NT2/D1 (cell line): ENCODE measurements around the gene CACNB1.

Experiments used
- DNase-seq: peaks from one replicate; pipeline ENCODE4 v3.0.0-alpha.2; 2011; ENCODE audit warnings: low read depth, low spot score
- H3K27me3 ChIP-seq: 2 replicates; pipeline ENCODE4 v1.6.0; 2011; ENCODE audit warnings: mild to moderate bottlenecking; ENCODE audit not compliant: insufficient read length, insufficient read depth
- H3K36me3 ChIP-seq: 2 replicates; pipeline ENCODE4 v1.6.1; 2011; ENCODE audit warnings: mild to moderate bottlenecking, low read length, mixed read lengths; ENCODE audit not compliant: insufficient read depth, insufficient read length
- H3K4me1 ChIP-seq: 2 replicates; pipeline ENCODE4 v1.5.1; 2011; ENCODE audit not compliant: insufficient read depth, insufficient read length
- H3K4me3 ChIP-seq: 2 replicates; pipeline ENCODE4 v1.5.1; 2011; ENCODE audit warnings: low read depth; ENCODE audit not compliant: insufficient read length
- H3K9ac ChIP-seq: 2 replicates; pipeline ENCODE4 v1.6.0; 2011; ENCODE audit warnings: low read depth; ENCODE audit not compliant: insufficient read length
- H3K9me3 ChIP-seq: 2 replicates; pipeline ENCODE4 v1.5.1; 2011; ENCODE audit warnings: mild to moderate bottlenecking, low read length; ENCODE audit not compliant: insufficient read depth
- SUZ12 ChIP-seq: IDR thresholded peaks from 2 replicates; pipeline ENCODE4 v1.6.1; 2011; ENCODE audit not compliant: insufficient read length, insufficient read depth; ENCODE audit errors: extremely low read depth
- YY1 ChIP-seq: IDR thresholded peaks from 2 replicates; pipeline ENCODE4 v1.6.1; 2011; ENCODE audit not compliant: insufficient read length, insufficient read depth
- ZNF274 ChIP-seq: IDR thresholded peaks from 2 replicates; pipeline ENCODE4 v1.6.1; 2011; ENCODE audit warnings: mild to moderate bottlenecking, low read depth, low read length

CACNB1 gene

DNA sequence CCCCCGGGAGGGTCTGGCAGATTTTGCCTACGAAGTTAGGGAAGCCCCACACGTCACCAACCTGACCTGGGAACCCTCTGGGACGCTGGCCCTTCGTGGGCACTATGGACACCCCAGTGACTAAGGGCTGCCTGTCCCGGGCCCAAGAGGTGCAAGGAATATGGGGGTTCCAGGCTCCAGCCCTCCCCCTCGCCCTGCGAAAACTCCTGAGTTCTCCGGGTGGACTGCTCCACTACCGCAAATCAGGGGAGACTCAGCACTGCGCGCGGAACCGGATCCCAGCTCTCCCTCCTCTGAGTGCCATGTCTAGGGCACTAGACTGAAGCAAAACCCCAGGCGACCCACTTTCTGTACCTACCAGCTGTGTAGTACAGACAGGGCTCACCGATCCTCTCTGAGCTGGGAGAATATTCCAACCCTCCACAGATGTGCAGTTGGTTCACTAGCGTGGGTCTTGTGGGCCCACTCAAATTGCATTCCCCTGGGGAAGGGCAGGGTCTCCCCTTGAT lies 31.6 kb downstream of the CACNB1 start, which contains the start of gene ARL5C:
Gene ARL5C (minus strand): TSS at position 321 of the 509 bp plus-strand sequence. CDS start 401 bp downstream, outside the sequence.
- TF ChIP-seq YY1: no peak
- no peak for TF ChIP-seq ZNF274
- no peak for TF ChIP-seq SUZ12

DNA sequence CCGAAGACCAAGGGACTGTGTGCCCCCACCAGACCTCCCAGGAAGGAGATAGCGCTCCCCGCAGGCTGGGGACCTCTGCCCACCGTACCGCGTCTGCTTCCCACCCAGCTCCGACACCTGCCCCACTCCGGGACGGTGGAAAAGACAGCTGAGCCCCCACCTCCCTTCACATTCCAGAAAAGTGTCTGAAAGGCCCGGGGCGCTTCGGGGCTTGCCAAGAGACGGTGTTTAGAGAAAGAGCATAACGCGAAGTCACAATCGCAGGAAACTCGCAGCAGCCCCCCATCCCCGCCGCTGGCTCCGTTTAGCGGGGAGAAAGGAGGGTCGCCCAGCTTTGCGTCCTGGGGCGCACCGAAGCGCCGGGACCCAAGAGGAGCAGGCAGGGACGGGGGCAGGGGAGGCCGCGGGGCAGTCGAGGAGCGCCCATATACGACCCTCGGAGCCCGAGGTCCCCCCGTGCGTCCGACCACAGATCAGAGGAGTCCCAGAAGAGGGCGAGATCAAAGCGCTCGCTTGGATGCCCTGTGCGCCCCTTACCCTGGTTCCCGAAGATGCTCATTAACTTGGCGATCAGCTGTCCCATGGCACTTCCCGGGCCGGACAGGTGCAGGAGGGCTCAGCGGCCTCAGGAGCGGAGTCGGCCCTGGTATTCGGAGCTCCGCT lies 32.2 kb downstream of the CACNB1 start:
- peak overlapping the region; percentile 66 for H3K9ac ChIP-seq
- H3K4me3 ChIP-seq: no peak overlapping the region
- no peak for DNase-seq
- TF ChIP-seq YY1: no peak
- TF ChIP-seq ZNF274: no peak
- TF ChIP-seq SUZ12: no peak
- H3K36me3 ChIP-seq: no peaks in the 10 kb centered on the region
- no peaks in the 10 kb centered on the region for H3K9me3 ChIP-seq
- no peaks in the 10 kb centered on the region for H3K27me3 ChIP-seq
- peaks cover 26% of the 10 kb centered on the region for H3K4me1 ChIP-seq

More for the DNA sequence above, 31.6 kb downstream of the CACNB1 start, which contains the start of gene ARL5C:
- H3K9ac ChIP-seq: peak within 1 kb of the TSS; percentile 66
- H3K4me3 ChIP-seq: peak within 1 kb of the TSS; percentile 6
- peaks cover 22% of the 10 kb centered on the region for H3K4me1 ChIP-seq
- no peaks in the 10 kb centered on the region for H3K9me3 ChIP-seq
- H3K36me3 ChIP-seq: no peaks in the 10 kb centered on the region
- no peak for DNase-seq
- no peaks in the 10 kb centered on the region for H3K27me3 ChIP-seq

DNA sequence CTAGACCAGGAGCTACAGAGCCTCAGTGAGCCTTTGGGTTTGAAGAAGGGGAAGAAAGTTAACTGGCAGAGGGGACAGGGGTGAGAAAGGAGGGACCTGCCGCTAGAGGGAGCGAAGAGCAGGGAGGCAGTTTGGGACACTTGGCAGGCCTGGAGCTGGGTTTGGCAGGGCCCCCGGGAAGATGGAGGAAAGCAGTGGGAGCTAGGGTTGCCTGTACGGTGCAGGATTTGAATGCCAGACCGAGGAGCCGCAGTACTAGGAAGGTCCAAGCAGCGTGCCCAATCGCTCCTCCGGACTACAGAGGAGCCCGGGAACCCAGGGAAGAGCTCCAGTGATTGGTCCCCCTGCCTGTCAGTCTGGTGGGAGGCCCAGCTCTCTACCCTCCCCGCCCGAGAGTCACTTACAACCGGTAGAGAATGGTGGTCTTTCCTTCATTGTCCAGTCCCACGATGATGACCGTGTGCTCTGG lies 32.8 kb downstream of the CACNB1 start:
- no peak overlapping the region for H3K4me3 ChIP-seq
- H3K27me3 ChIP-seq: no peaks in the 10 kb centered on the region
- TF ChIP-seq YY1 (no peak), ZNF274 (no peak), SUZ12 (no peak)
- H3K36me3 ChIP-seq: no peaks in the 10 kb centered on the region
- DNase-seq: no peak
- peaks cover 23% of the 10 kb centered on the region for H3K4me1 ChIP-seq
- H3K9me3 ChIP-seq: no peaks in the 10 kb centered on the region
- H3K9ac ChIP-seq: peak overlapping the region; percentile 66

DNA sequence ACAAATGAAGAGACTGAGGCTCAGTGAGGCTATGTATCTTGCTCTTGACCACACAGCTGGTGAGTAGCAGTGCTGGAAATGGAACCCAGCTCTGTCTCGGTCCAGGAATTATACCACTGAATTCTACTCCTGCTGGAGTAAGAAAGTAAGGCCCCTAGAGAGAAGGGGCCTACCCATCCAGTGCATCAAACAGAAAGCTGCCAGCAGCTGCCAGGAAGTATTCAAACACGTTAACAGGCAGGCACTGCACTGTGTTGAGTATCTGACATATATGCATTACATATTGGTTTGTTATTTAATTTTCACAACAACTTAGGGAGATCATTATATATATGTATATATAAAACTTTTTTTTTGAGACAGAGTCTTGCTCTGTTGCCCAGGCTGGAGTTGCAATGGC lies 35.5 kb downstream of the CACNB1 start:
- no peak overlapping the region for H3K9ac ChIP-seq
- H3K9me3 ChIP-seq: no peaks in the 10 kb centered on the region
- no peak for DNase-seq
- H3K36me3 ChIP-seq: no peaks in the 10 kb centered on the region
- H3K4me1 ChIP-seq: peaks cover 23% of the 10 kb centered on the region
- no peaks in the 10 kb centered on the region for H3K27me3 ChIP-seq
- H3K4me3 ChIP-seq: no peak overlapping the region
- TF ChIP-seq SUZ12 (no peak), ZNF274 (no peak), YY1 (no peak)

DNA sequence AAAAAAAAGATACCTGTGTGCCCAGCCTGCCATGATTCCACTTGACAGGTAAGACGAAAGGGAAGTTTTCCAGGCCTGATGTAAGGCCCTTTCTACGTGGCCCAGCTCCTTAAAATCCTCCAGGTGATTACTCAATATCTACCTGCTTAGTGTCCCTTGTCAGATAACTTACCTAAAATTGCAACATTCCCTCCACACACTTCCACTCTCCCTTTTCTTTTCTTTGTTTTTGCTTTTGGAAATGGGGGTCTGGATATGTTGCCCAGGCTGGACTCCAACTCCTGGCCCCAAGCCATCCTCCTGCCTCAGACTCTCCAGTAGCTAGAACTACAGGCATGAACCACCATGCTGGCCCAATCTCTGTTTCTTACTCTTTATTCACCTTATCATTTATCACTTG lies 38.8 kb downstream of the CACNB1 start:
- no peak for DNase-seq
- H3K36me3 ChIP-seq: no peaks in the 10 kb centered on the region
- TF ChIP-seq YY1 (no peak), SUZ12 (no peak), ZNF274 (no peak)
- H3K4me1 ChIP-seq: peaks cover 13% of the 10 kb centered on the region
- H3K27me3 ChIP-seq: no peaks in the 10 kb centered on the region
- H3K4me3 ChIP-seq: no peak overlapping the region
- H3K9ac ChIP-seq: no peak overlapping the region
- no peaks in the 10 kb centered on the region for H3K9me3 ChIP-seq

DNA sequence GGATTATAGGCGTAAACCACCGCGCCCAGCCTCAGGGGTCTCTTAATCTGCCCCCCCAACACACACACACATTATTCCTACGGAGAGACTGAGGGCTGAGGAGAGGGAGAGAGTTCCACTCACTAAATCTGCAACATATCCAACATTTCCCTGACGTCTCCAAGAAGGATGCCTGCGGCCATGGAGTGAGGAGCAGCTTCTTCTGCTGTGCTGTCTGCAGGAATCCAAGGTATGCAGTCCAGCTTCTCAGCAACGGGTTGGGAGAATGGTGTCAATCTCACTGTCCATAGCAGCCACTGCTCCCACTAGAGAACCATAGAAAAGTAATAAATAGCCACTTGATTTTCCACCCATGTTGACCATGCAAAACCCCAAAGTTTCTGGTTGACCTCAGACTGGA lies 41.0 kb downstream of the CACNB1 start:
- Histone ChIP-seq H3K4me3 (no peak overlapping the region), H3K9ac (no peak overlapping the region), H3K9me3 (no peaks in the 10 kb centered on the region), H3K27me3 (peaks cover 8% of the 10 kb centered on the region), H3K4me1 (peaks cover 13% of the 10 kb centered on the region), H3K36me3 (no peaks in the 10 kb centered on the region)
- no peak for TF ChIP-seq ZNF274
- DNase-seq: no peak

DNA sequence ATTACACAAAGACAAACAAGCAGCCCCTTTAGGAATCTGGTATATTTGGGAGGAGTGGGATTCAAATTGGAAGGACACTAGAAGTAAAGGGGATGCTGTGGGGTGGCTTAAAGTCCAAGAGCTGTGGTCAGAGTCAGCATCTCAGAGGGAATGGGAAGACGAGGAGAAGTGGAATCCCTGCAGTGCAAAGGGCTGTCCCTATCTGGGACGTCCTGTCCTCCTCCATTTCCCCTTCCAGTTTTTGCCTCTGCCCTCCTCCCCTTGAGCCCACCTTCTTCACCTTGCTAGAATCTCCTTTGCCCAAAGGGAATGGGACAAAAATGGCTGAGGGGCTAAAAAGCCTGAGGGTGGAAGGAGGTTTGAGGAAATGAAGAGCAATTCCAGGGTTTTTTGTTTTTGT lies 41.8 kb downstream of the CACNB1 start:
- peaks cover 15% of the 10 kb centered on the region for H3K27me3 ChIP-seq
- H3K4me3 ChIP-seq: no peak overlapping the region
- H3K9me3 ChIP-seq: no peaks in the 10 kb centered on the region
- H3K36me3 ChIP-seq: no peaks in the 10 kb centered on the region
- peaks cover 11% of the 10 kb centered on the region for H3K4me1 ChIP-seq
- H3K9ac ChIP-seq: no peak overlapping the region
- DNase-seq: no peak
- TF ChIP-seq SUZ12: no peak
- TF ChIP-seq YY1: no peak
- TF ChIP-seq ZNF274: no peak
